GM21737 (cell line): ENCODE measurements around the gene EFNA4.
A peak's percentile ranks its signal among the peaks of the same experiment; 100 is the strongest.

ENCODE experiments used
- ATAC-seq: cut with Tn5 transposase; IDR thresholded peaks from one replicate; pipeline ENCODE4 v1.9.1; 2021; ENCODE audit warnings: mild to moderate bottlenecking, moderate library complexity; ENCODE audit not compliant: unreplicated experiment

EFNA4 gene

GRCh38 chr1:155072531-155073289, 9.2 kb downstream of the EFNA4 start:
- no peak for ATAC-seq

GRCh38 chr1:155073377-155074242, 10.1 kb downstream of the EFNA4 start:
- ATAC-seq, result no peak

- ATAC-seq, result no peak
These were observed 12.0 kb downstream of the EFNA4 start for GRCh38 chr1:155075535-155075934.

GRCh38 chr1:155076371-155076770, 12.8 kb downstream of the EFNA4 start:
- ATAC-seq, result no peak

- ATAC-seq, result no peak
These were observed 13.8 kb downstream of the EFNA4 start for GRCh38 chr1:155077346-155077745.

- no peak for ATAC-seq
These were observed 14.4 kb downstream of the EFNA4 start for GRCh38 chr1:155077758-155078445.

GRCh38 chr1:155078469-155079209, 15.1 kb downstream of the EFNA4 start, which contains the start of gene EFNA3:
EFNA3 (plus strand) TSS chr1:155078837; CDS start chr1:155078942, 105 bp downstream.
- no peak for ATAC-seq

GRCh38 chr1:155079210-155079486, 15.6 kb downstream of the EFNA4 start:
- no peak for ATAC-seq

- ATAC-seq, result no peak
These were observed 16.2 kb downstream of the EFNA4 start for GRCh38 chr1:155079487-155080311.

GRCh38 chr1:155080312-155081228, 17.0 kb downstream of the EFNA4 start:
- no peak for ATAC-seq

- no peak for ATAC-seq
These were observed 18.1 kb downstream of the EFNA4 start for GRCh38 chr1:155081472-155082300.

GRCh38 chr1:155082301-155083051, 18.9 kb downstream of the EFNA4 start:
- no peak for ATAC-seq

GRCh38 chr1:155083052-155083541, 19.6 kb downstream of the EFNA4 start:
- ATAC-seq, result no peak

- ATAC-seq, result peak; percentile 6
These were observed 20.6 kb downstream of the EFNA4 start for GRCh38 chr1:155083865-155084721.

- ATAC-seq, result peak; percentile 73
These were observed 21.4 kb downstream of the EFNA4 start for GRCh38 chr1:155084722-155085503.
